ENCODE data around the gene VAPA.
"Not testable (repeated sequence)": the region's sequence is repeated elsewhere in the genome, so short reads cannot be mapped to it uniquely, and the experiment has no call there.

Gene VAPA

GRCh38 chr18:9887992-9888391 lies 25.8 kb upstream of the VAPA start:
- H3K27me3 ChIP-seq (ENCODE audit: control insufficient read depth, insufficient read depth, low read length) = no peaks in the 10 kb centered on the region
- no peaks in the 10 kb centered on the region for H3K4me1 ChIP-seq (ENCODE audit: control insufficient read depth, insufficient read depth, low read length)
- no peak overlapping the region for H3K27ac ChIP-seq (ENCODE audit: low read depth, low read length)
- H3K9me3 ChIP-seq (ENCODE audit: control insufficient read depth, insufficient read depth, low read length) = no peaks in the 10 kb centered on the region
- H3K4me3 ChIP-seq (ENCODE audit: low read depth, low read length) = no peak overlapping the region
- no peaks in the 10 kb centered on the region for H3K36me3 ChIP-seq (ENCODE audit: control insufficient read depth, insufficient read depth, low read length)
- H3K9ac ChIP-seq (ENCODE audit: low read depth, low read length) = no peak overlapping the region

DNA sequence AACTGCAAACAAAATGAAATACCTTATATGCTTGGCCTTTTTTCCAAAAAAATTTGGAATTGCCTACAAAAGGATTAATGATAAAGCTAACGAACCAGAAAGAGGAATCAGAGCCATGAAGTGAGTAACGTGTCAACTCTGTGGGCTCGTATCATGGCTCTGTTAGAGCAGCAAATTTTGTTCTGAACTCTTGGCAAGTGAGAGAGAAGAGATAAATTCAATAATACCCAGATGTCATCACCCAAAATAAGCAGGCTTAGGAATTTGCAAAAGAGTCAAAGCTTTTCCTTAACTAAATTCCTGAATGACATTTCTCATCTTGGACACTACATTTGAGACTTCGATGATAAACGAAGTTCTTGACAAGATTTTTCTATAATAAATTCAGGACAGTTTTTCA lies 23.6 kb upstream of the VAPA start:
- H3K9me3 ChIP-seq (ENCODE audit: control insufficient read depth, insufficient read depth, low read length) = no peaks in the 10 kb centered on the region
- H3K27me3 ChIP-seq (ENCODE audit: control insufficient read depth, insufficient read depth, low read length) = no peaks in the 10 kb centered on the region
- no peak overlapping the region for H3K9ac ChIP-seq (ENCODE audit: low read depth, low read length)
- H3K27ac ChIP-seq (ENCODE audit: low read depth, low read length) = no peak overlapping the region
- H3K4me3 ChIP-seq (ENCODE audit: low read depth, low read length) = no peak overlapping the region
- no peaks in the 10 kb centered on the region for H3K4me1 ChIP-seq (ENCODE audit: control insufficient read depth, insufficient read depth, low read length)
- no peaks in the 10 kb centered on the region for H3K36me3 ChIP-seq (ENCODE audit: control insufficient read depth, insufficient read depth, low read length)

DNA sequence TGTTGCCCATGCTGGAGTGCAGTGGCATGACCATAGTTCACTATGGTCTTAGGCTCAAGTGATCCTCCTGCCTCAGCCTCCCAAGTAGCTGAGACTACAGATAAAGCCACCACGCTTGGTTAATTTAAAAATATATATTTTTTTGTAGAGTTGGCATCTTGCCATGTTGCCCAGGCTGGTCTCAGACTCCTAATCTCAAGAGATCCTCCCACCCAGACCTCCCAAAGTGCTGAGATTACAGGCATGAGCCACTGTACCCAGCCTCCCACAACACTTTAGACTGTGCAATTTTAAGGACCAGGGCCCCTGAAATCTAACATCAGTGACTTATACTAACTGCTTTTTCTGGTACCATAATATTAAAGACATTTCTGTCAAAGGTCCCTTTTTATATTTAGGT lies 22.9 kb upstream of the VAPA start:
- Histone ChIP-seq H3K9me3 (ENCODE audit: control insufficient read depth, insufficient read depth, low read length) (no peaks in the 10 kb centered on the region), H3K27ac (ENCODE audit: low read depth, low read length) (no peak overlapping the region), H3K4me1 (ENCODE audit: control insufficient read depth, insufficient read depth, low read length) (no peaks in the 10 kb centered on the region), H3K36me3 (ENCODE audit: control insufficient read depth, insufficient read depth, low read length) (no peaks in the 10 kb centered on the region), H3K9ac (ENCODE audit: low read depth, low read length) (no peak overlapping the region), H3K27me3 (ENCODE audit: control insufficient read depth, insufficient read depth, low read length) (no peaks in the 10 kb centered on the region), H3K4me3 (ENCODE audit: low read depth, low read length) (no peak overlapping the region)

- not testable (repeated sequence) for H3K4me3 ChIP-seq (ENCODE audit: low read depth, low read length); H3K36me3 ChIP-seq (ENCODE audit: control insufficient read depth, insufficient read depth, low read length); H3K9ac ChIP-seq (ENCODE audit: low read depth, low read length); H3K27me3 ChIP-seq (ENCODE audit: control insufficient read depth, insufficient read depth, low read length); H3K9me3 ChIP-seq (ENCODE audit: control insufficient read depth, insufficient read depth, low read length); H3K4me1 ChIP-seq (ENCODE audit: control insufficient read depth, insufficient read depth, low read length); H3K27ac ChIP-seq (ENCODE audit: low read depth, low read length)
Measured at GRCh38 chr18:9891515-9891914, 22.3 kb upstream of the VAPA start.

DNA sequence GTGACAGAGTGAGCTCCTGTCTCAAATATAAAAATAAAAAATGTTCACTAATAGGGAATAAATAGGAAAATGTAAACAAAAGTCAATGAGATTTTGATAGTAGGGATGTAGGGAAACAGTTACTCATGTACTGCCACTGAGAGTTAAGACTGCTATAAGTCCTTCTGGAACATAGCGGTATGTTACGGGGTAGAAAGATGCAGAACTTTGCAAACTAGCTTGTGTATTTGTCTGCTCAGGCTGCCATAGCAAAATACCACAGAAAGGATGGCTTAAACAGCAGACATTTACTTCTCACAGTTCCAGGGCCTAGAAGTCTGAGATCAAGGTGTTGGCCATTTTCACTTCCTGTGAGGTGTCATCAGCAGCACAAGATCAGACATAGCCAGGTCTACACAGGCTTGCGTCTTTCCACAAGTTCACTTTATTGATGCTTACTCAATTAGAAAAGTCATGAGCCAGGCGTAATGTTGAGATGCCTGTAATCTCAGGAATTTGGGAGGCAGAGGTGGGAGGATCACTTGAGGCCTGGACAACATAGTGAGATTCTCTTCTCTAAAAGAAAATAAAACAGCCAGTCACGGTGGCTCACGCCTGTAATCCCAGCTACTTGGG lies 19.3 kb upstream of the VAPA start:
- Histone ChIP-seq H3K27me3 (ENCODE audit: control insufficient read depth, insufficient read depth, low read length) (no peaks in the 10 kb centered on the region), H3K27ac (ENCODE audit: low read depth, low read length) (no peak overlapping the region), H3K4me1 (ENCODE audit: control insufficient read depth, insufficient read depth, low read length) (peaks cover 5% of the 10 kb centered on the region; the same call in 1 of the 2 replicates)

DNA sequence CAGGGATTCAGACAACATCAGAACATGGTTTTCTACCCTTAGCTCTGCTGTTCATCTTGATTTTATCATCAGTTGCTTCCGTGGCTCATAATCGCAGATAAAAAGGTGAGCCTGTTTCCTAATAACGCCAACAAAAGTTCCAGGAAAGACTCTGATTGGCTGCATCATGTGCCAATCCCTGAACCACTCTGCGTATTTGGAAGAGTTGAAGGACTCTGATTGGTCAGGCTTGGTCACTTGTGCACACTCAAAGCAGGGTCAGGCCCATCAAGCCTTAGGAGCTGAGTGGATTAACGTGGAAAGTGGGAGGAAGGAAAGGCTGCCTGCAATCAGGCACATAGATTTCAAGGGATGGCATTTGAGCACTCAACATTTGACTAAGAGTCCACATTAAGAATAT lies 16.7 kb upstream of the VAPA start:
- Histone ChIP-seq H3K36me3 (ENCODE audit: control insufficient read depth, insufficient read depth, low read length) (no peaks in the 10 kb centered on the region), H3K27ac (ENCODE audit: low read depth, low read length) (no peak overlapping the region), H3K27me3 (ENCODE audit: control insufficient read depth, insufficient read depth, low read length) (no peaks in the 10 kb centered on the region), H3K9ac (ENCODE audit: low read depth, low read length) (no peak overlapping the region), H3K9me3 (ENCODE audit: control insufficient read depth, insufficient read depth, low read length) (no peaks in the 10 kb centered on the region), H3K4me1 (ENCODE audit: control insufficient read depth, insufficient read depth, low read length) (peaks cover 16% of the 10 kb centered on the region), H3K4me3 (ENCODE audit: low read depth, low read length) (no peak overlapping the region)

More for the DNA sequence above, 19.3 kb upstream of the VAPA start:
- H3K9ac ChIP-seq (ENCODE audit: low read depth, low read length) = no peak overlapping the region
- no peaks in the 10 kb centered on the region for H3K9me3 ChIP-seq (ENCODE audit: control insufficient read depth, insufficient read depth, low read length)
- H3K36me3 ChIP-seq (ENCODE audit: control insufficient read depth, insufficient read depth, low read length) = no peaks in the 10 kb centered on the region
- H3K4me3 ChIP-seq (ENCODE audit: low read depth, low read length) = no peak overlapping the region

DNA sequence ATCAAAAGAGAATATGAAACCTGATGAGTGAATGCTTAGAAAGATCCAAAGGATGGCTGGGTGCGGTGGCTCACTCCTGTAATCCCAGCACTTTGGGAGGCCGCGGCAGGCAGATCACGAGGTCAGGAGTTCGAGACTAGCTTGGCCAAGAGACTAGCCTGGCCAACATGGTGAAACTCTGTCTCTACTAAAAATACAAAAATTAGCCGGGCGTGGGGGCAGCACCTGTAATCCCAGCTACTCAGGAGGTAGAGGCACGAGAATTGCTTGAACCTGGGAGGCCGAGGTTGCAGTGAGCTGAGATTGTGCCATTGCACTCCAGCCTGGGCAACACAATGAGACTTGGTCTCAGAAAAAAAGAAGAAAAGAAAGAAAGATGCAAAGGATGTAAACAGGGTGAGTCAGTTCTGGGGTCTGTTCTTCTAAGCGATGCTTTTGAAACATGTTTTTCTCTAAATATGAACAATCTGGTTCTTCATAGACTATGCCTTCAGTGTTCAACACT lies 16.0 kb upstream of the VAPA start:
- H3K9ac ChIP-seq (ENCODE audit: low read depth, low read length); H3K4me3 ChIP-seq (ENCODE audit: low read depth, low read length); H3K27ac ChIP-seq (ENCODE audit: low read depth, low read length); H3K9me3 ChIP-seq (ENCODE audit: control insufficient read depth, insufficient read depth, low read length); H3K27me3 ChIP-seq (ENCODE audit: control insufficient read depth, insufficient read depth, low read length); H3K36me3 ChIP-seq (ENCODE audit: control insufficient read depth, insufficient read depth, low read length): not testable (repeated sequence)
- H3K4me1 ChIP-seq (ENCODE audit: control insufficient read depth, insufficient read depth, low read length) = peaks cover 16% of the 10 kb centered on the region

- no peaks in the 10 kb centered on the region for H3K9me3 ChIP-seq (ENCODE audit: control insufficient read depth, insufficient read depth, low read length)
- no peaks in the 10 kb centered on the region for H3K36me3 ChIP-seq (ENCODE audit: control insufficient read depth, insufficient read depth, low read length)
- H3K27me3 ChIP-seq (ENCODE audit: control insufficient read depth, insufficient read depth, low read length) = no peaks in the 10 kb centered on the region
- H3K4me3 ChIP-seq (ENCODE audit: low read depth, low read length) = no peak overlapping the region
- no peak overlapping the region for H3K9ac ChIP-seq (ENCODE audit: low read depth, low read length)
- peak overlapping the region; percentile 29 for H3K27ac ChIP-seq (ENCODE audit: low read depth, low read length)
- peaks cover 16% of the 10 kb centered on the region for H3K4me1 ChIP-seq (ENCODE audit: control insufficient read depth, insufficient read depth, low read length)
Measured at GRCh38 chr18:9898792-9899549, 14.8 kb upstream of the VAPA start.

DNA sequence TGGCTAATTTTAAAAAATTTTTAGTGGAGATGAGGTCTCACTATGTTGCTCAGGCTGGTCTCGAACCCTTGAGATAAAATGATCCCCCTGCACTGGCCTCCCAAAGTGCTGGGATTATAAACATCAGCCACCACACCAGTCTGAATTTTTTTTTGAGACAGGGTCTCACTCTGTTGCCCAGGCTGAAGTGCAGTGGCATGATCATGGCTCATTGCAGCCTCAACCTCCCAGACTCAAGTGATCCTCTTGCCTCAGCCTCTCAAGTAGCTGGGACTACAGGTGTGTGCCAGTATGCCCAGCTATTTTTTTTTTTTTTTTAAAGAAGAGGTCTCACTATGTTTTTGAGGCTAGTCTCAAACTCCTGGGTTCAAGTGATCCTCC lies 14.3 kb upstream of the VAPA start:
- H3K36me3 ChIP-seq (ENCODE audit: control insufficient read depth, insufficient read depth, low read length); H3K9ac ChIP-seq (ENCODE audit: low read depth, low read length); H3K4me3 ChIP-seq (ENCODE audit: low read depth, low read length); H3K27ac ChIP-seq (ENCODE audit: low read depth, low read length); H3K27me3 ChIP-seq (ENCODE audit: control insufficient read depth, insufficient read depth, low read length); H3K9me3 ChIP-seq (ENCODE audit: control insufficient read depth, insufficient read depth, low read length): not testable (repeated sequence)
- peaks cover 16% of the 10 kb centered on the region for H3K4me1 ChIP-seq (ENCODE audit: control insufficient read depth, insufficient read depth, low read length)

DNA sequence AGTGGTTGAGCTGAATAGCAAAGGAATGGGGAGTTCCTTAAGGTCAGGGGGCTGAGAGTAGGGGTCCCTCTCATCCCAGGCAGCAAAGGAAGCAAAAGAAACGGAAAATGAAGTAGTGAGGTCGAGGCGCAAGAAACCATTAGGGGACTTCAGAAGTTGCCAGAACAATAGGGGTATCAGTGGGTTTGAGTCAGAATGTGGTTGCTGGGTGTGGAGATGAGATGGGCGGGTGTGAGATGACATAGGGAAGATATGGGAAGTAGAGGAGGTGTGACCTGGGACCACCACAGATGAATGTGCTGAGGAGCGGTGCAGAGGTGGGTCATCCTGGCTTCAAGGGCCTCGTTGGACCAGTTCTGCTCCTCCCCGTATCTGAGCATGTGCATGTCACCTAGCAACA lies 13.1 kb upstream of the VAPA start:
- H3K9me3 ChIP-seq (ENCODE audit: control insufficient read depth, insufficient read depth, low read length) = no peaks in the 10 kb centered on the region
- no peak overlapping the region for H3K9ac ChIP-seq (ENCODE audit: low read depth, low read length)
- H3K27ac ChIP-seq (ENCODE audit: low read depth, low read length) = no peak overlapping the region

DNA sequence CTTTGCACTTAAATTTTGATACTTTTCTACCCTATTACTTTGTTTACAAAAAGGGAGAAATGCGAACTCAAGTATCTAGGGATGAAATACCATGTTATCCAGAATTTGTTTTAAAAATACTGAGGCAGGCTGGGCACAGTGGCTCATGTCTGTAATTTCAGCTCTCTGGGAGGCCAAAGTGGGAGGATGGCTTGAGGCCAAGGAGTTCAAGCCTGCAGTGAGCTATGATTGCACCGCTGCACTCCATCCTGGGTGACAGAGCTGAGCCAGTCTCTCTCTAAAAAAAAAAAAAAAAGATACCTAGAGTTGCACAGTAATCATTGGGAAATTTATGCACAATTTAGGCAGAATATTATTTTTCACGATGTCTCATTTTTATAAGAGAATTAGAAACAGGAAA lies 12.4 kb upstream of the VAPA start:
- Histone ChIP-seq H3K36me3 (ENCODE audit: control insufficient read depth, insufficient read depth, low read length) (no peaks in the 10 kb centered on the region), H3K9ac (ENCODE audit: low read depth, low read length) (no peak overlapping the region), H3K4me3 (ENCODE audit: low read depth, low read length) (no peak overlapping the region), H3K27ac (ENCODE audit: low read depth, low read length) (no peak overlapping the region), H3K9me3 (ENCODE audit: control insufficient read depth, insufficient read depth, low read length) (no peaks in the 10 kb centered on the region), H3K27me3 (ENCODE audit: control insufficient read depth, insufficient read depth, low read length) (no peaks in the 10 kb centered on the region), H3K4me1 (ENCODE audit: control insufficient read depth, insufficient read depth, low read length) (peaks cover 16% of the 10 kb centered on the region)

More for the DNA sequence above, 13.1 kb upstream of the VAPA start:
- Histone ChIP-seq H3K4me1 (ENCODE audit: control insufficient read depth, insufficient read depth, low read length) (peaks cover 16% of the 10 kb centered on the region), H3K4me3 (ENCODE audit: low read depth, low read length) (no peak overlapping the region), H3K36me3 (ENCODE audit: control insufficient read depth, insufficient read depth, low read length) (no peaks in the 10 kb centered on the region), H3K27me3 (ENCODE audit: control insufficient read depth, insufficient read depth, low read length) (no peaks in the 10 kb centered on the region)
